WTC11 (cell line): ENCODE results near the gene MRAP.

Source experiments
- AFF4 ChIP-seq: sonication (generic); formaldehyde crosslinking; IDR thresholded peaks from 2 replicates; pipeline ENCODE4 v1.8.1; 2023; ENCODE audit warnings: mild to moderate bottlenecking, missing genetic modification reagents, borderline replicate concordance
- ATF2 ChIP-seq: sonication (generic); formaldehyde crosslinking; IDR thresholded peaks from 2 replicates; pipeline ENCODE4 v1.8.1; 2022; ENCODE audit warnings: low read depth, missing genetic modification reagents, borderline replicate concordance
- ATF3 ChIP-seq: sonication (generic); formaldehyde crosslinking; conservative IDR thresholded peaks from 2 replicates; pipeline ENCODE4 v1.8.1; 2022; ENCODE audit warnings: mild to moderate bottlenecking, missing genetic modification reagents
- CBFB ChIP-seq: sonication (generic); formaldehyde crosslinking; IDR thresholded peaks from 2 replicates; pipeline ENCODE4 v1.8.1; 2022; ENCODE audit warnings: mild to moderate bottlenecking, low read depth, missing genetic modification reagents
- CTCF ChIP-seq: fragments of 200-600 bp; IDR thresholded peaks from 2 replicates; pipeline ENCODE4 v1.8.0; 2022; ENCODE audit warnings: antibody characterized with exemption
- E2F4 ChIP-seq: sonication (generic); formaldehyde crosslinking; IDR thresholded peaks from 2 replicates; pipeline ENCODE4 v1.8.1; 2022; ENCODE audit warnings: low read depth, mild to moderate bottlenecking, moderate library complexity, missing genetic modification reagents, borderline replicate concordance
- E2F5 ChIP-seq: sonication (generic); formaldehyde crosslinking; IDR thresholded peaks from 2 replicates; pipeline ENCODE4 v1.8.1; 2022; ENCODE audit warnings: mild to moderate bottlenecking, moderate library complexity, missing genetic modification reagents
- FOXP1 ChIP-seq: sonication (generic); formaldehyde crosslinking; IDR thresholded peaks from 2 replicates; pipeline ENCODE4 v1.8.0; 2022; ENCODE audit warnings: missing genetic modification reagents, mild to moderate bottlenecking, moderate library complexity, borderline replicate concordance
- IRF2 ChIP-seq: sonication (generic); formaldehyde crosslinking; IDR thresholded peaks from 2 replicates; pipeline ENCODE4 v1.8.0; 2022; ENCODE audit warnings: low read depth, missing genetic modification reagents, borderline replicate concordance
- KAT7 ChIP-seq: sonication (generic); formaldehyde crosslinking; IDR thresholded peaks from 2 replicates; pipeline ENCODE4 v1.8.1; 2023; ENCODE audit warnings: missing genetic modification reagents, mild to moderate bottlenecking, borderline replicate concordance
- NFATC4 ChIP-seq: fragments of 250-450 bp; sonication (Bioruptor Pico); IDR thresholded peaks from 2 replicates; pipeline ENCODE4 v1.9.0; 2021; ENCODE audit warnings: mild to moderate bottlenecking
- NFYB ChIP-seq: sonication (generic); formaldehyde crosslinking; conservative IDR thresholded peaks from 2 replicates; pipeline ENCODE4 v1.8.0; 2022; ENCODE audit warnings: low read depth, missing genetic modification reagents
- SP1 ChIP-seq: sonication (generic); formaldehyde crosslinking; conservative IDR thresholded peaks from 2 replicates; pipeline ENCODE4 v1.8.1; 2022; ENCODE audit warnings: missing genetic modification reagents
- STAT6 ChIP-seq: sonication (generic); formaldehyde crosslinking; conservative IDR thresholded peaks from 2 replicates; pipeline ENCODE4 v1.8.1; 2023; ENCODE audit warnings: mild to moderate bottlenecking, low read depth, missing genetic modification reagents, moderate library complexity

- TF ChIP-seq KAT7 (CRISPR knock-in tag) (no peak), CTCF (no peak), ATF2 (CRISPR knock-in tag) (no peak), NFYB (CRISPR knock-in tag) (no peak), IRF2 (no peak), SP1 (CRISPR knock-in tag) (no peak), FOXP1 (no peak), STAT6 (CRISPR knock-in tag) (no peak), AFF4 (no peak), E2F4 (no peak), NFATC4 (no peak), CBFB (CRISPR knock-in tag) (no peak), E2F5 (CRISPR knock-in tag) (no peak), ATF3 (CRISPR knock-in tag) (no peak)
Observed at GRCh38 chr21:32299695-32300094, 1.0 kb downstream of the MRAP start.
